Nephron (organoid): ENCODE results near the gene ASGR1.

Experiments used
- H3K27ac Mint-ChIP-seq, 3 experiments: 2 replicates each; pipeline ENCODE4 v1.8.0; 2020; ENCODE audit warnings: mixed read lengths in 3 of 3, mild to moderate bottlenecking in 2 of 3, moderate library complexity in 1 of 3
- H3K27me3 Mint-ChIP-seq: 2 replicates; pipeline ENCODE4 v1.8.0; 2021; ENCODE audit warnings: low read depth, mild to moderate bottlenecking, moderate library complexity, mixed read lengths
- H3K36me3 Mint-ChIP-seq: 2 replicates; pipeline ENCODE4 v1.8.0; 2020; ENCODE audit warnings: low read depth, mixed read lengths
- H3K4me1 Mint-ChIP-seq: 2 replicates; pipeline ENCODE4 v1.8.0; 2020; ENCODE audit warnings: mixed read lengths
- H3K4me3 Mint-ChIP-seq, 3 experiments: 2 replicates each; pipeline ENCODE4 v1.8.0; 2020; ENCODE audit warnings: mild to moderate bottlenecking in 3 of 3, mixed read lengths in 3 of 3, moderate library complexity in 2 of 3
- H3K9me3 Mint-ChIP-seq: 2 replicates; pipeline ENCODE4 v1.8.0; 2020; ENCODE audit warnings: mixed read lengths
- CTCF ChIP-seq, 3 experiments: fragments of 200-600 bp; sonication (generic); IDR thresholded peaks; one replicate each; pipeline ENCODE4 v1.5.0; 2021; ENCODE audit warnings: antibody characterized with exemption in 3 of 3; ENCODE audit not compliant: unreplicated experiment in 3 of 3

Gene ASGR1

GRCh38 chr17:7213895-7214299, 34.7 kb upstream of the ASGR1 start:
- Mint-ChIP-seq H3K27ac (peak overlapping the region; percentile 89 to 96 (median 95)), H3K27me3 (peaks cover 3% of the 10 kb centered on the region), H3K9me3 (no peaks in the 10 kb centered on the region), H3K36me3 (peaks cover 5% of the 10 kb centered on the region), H3K4me3 (peak overlapping the region; percentile 86 to 90 (median 89)), H3K4me1 (peaks cover 64% of the 10 kb centered on the region)
- TF ChIP-seq CTCF (IDR thresholded peaks at IDR 0.05; ENCODE audit: unreplicated experiment in 3 of 3) = peak; percentile 76 to 80 (median 78)

- H3K4me1 Mint-ChIP-seq = peaks cover 64% of the 10 kb centered on the region
- no peak for TF ChIP-seq CTCF (IDR thresholded peaks at IDR 0.05; ENCODE audit: unreplicated experiment in 3 of 3)
- peaks cover 5% of the 10 kb centered on the region for H3K27me3 Mint-ChIP-seq
Measured at GRCh38 chr17:7211491-7212273, 32.5 kb upstream of the ASGR1 start.

GRCh38 chr17:7208754-7209460, 29.7 kb upstream of the ASGR1 start:
- Mint-ChIP-seq H3K27ac (peak overlapping the region; percentile 84 to 99 (median 95)), H3K9me3 (no peaks in the 10 kb centered on the region), H3K36me3 (peaks cover 8% of the 10 kb centered on the region), H3K4me3 (peak overlapping the region; percentile 65 to 78 (median 72)), H3K4me1 (peaks cover 61% of the 10 kb centered on the region), H3K27me3 (peaks cover 5% of the 10 kb centered on the region)
- no peak for TF ChIP-seq CTCF (IDR thresholded peaks at IDR 0.05; ENCODE audit: unreplicated experiment in 3 of 3)

More at GRCh38 chr17:7211491-7212273, 32.5 kb upstream of the ASGR1 start:
- Mint-ChIP-seq H3K4me3 (peak overlapping the region; percentile 75 to 85 (median 79)), H3K27ac (peak overlapping the region; percentile 84 to 88 (median 85)), H3K9me3 (no peaks in the 10 kb centered on the region), H3K36me3 (peaks cover 5% of the 10 kb centered on the region)

- Mint-ChIP-seq H3K4me1 (peaks cover 53% of the 10 kb centered on the region), H3K27ac (peak overlapping the region; percentile 84 to 99 (median 95)), H3K36me3 (peaks cover 7% of the 10 kb centered on the region), H3K27me3 (peaks cover 5% of the 10 kb centered on the region), H3K9me3 (no peaks in the 10 kb centered on the region), H3K4me3 (peak overlapping the region; percentile 65 to 78 (median 72))
- TF ChIP-seq CTCF (IDR thresholded peaks at IDR 0.05; ENCODE audit: unreplicated experiment in 3 of 3) = no peak
Measured at GRCh38 chr17:7208027-7208571, 28.9 kb upstream of the ASGR1 start.

- no peak for TF ChIP-seq CTCF (IDR thresholded peaks at IDR 0.05; ENCODE audit: unreplicated experiment in 3 of 3)
- Mint-ChIP-seq H3K27me3 (peaks cover 5% of the 10 kb centered on the region), H3K9me3 (no peaks in the 10 kb centered on the region), H3K36me3 (peaks cover 14% of the 10 kb centered on the region), H3K4me3 (peak overlapping the region; percentile 74 to 84 (median 81)), H3K4me1 (peaks cover 50% of the 10 kb centered on the region), H3K27ac (peak overlapping the region; percentile 98 to 99 (median 98))
Measured at GRCh38 chr17:7207120-7208001, 28.2 kb upstream of the ASGR1 start.
